ENCODE measurements around the gene SEMA3C. TPM values are rescaled to one million over a fixed set of nuclear protein-coding genes. Genes with fewer than 3 reads are reported as not detected.

The SEMA3C gene
- total RNA-seq, 4 donors from 2014 or later, result 2.6 to 30.9 (median 14.2) TPM

GRCh38 chr7:80910228-80910627 lies 8.6 kb downstream of the SEMA3C start:
- H3K9me3 ChIP-seq, result no peaks in the 10 kb centered on the region
- no peaks in the 10 kb centered on the region for H3K4me1 ChIP-seq
- TF ChIP-seq POLR2A (IDR thresholded peaks at IDR 0.05) (no peak), CTCF (IDR thresholded peaks at IDR 0.05) (no peak)
- no peak for DNase-seq
- H3K27ac ChIP-seq, result no peak overlapping the region
- intact Hi-C loops (cut with DNase I), result no loop called here
- WGBS, 2 donors, result 26 to 60% methylated on average over 1 of the region's 1 CpG
- no peak overlapping the region for H3K4me3 ChIP-seq
- H3K27me3 ChIP-seq, result peaks cover 0 to 3% (median 0%) of the 10 kb centered on the region in 4 donors
- no peaks in the 10 kb centered on the region for H3K36me3 ChIP-seq

- no peaks in the 10 kb centered on the region for H3K9me3 ChIP-seq
- 77 to 80% methylated on average over 6 of the region's 6 CpGs for WGBS, 2 donors
- no peaks in the 10 kb centered on the region for H3K27me3 ChIP-seq
- H3K4me3 ChIP-seq, result no peak overlapping the region
- DNase-seq, result no peak
- intact Hi-C loops (cut with DNase I), result no loop called here
- peaks cover 0 to under 1% (median 0%) of the 10 kb centered on the region in 3 donors for H3K4me1 ChIP-seq
- no peak overlapping the region for H3K27ac ChIP-seq
- TF ChIP-seq POLR2A (IDR thresholded peaks at IDR 0.05) (no peak), CTCF (IDR thresholded peaks at IDR 0.05) (no peak)
- no peaks in the 10 kb centered on the region for H3K36me3 ChIP-seq
These were observed 10.5 kb downstream of the SEMA3C start for GRCh38 chr7:80908360-80908797.

- H3K4me1 ChIP-seq, result peaks cover 0 to 8% (median 0%) of the 10 kb centered on the region in 3 donors
These were observed 11.2 kb downstream of the SEMA3C start for GRCh38 chr7:80907612-80908011.

GRCh38 chr7:80907141-80907601 lies 11.7 kb downstream of the SEMA3C start:
- WGBS, 2 donors, result 75 to 79% methylated on average over 4 of the region's 4 CpGs
- intact Hi-C loops (cut with DNase I), result no loop called here
- H3K4me3 ChIP-seq, result no peak overlapping the region
- no peak overlapping the region for H3K27ac ChIP-seq
- no peak for DNase-seq
- H3K36me3 ChIP-seq, result no peaks in the 10 kb centered on the region
- no peaks in the 10 kb centered on the region for H3K27me3 ChIP-seq
- H3K9me3 ChIP-seq, result no peaks in the 10 kb centered on the region
- TF ChIP-seq CTCF (IDR thresholded peaks at IDR 0.05) (no peak), POLR2A (IDR thresholded peaks at IDR 0.05) (no peak)
- peaks cover 0 to 10% (median 0%) of the 10 kb centered on the region in 3 donors for H3K4me1 ChIP-seq

More at GRCh38 chr7:80907612-80908011, 11.2 kb downstream of the SEMA3C start:
- H3K27ac ChIP-seq, result no peak overlapping the region
- 69 to 75% methylated on average over 4 of the region's 4 CpGs for WGBS, 2 donors
- H3K27me3 ChIP-seq, result no peaks in the 10 kb centered on the region
- H3K4me3 ChIP-seq, result no peak overlapping the region
- DNase-seq, result no peak
- intact Hi-C loops (cut with DNase I), result no loop called here
- H3K36me3 ChIP-seq, result no peaks in the 10 kb centered on the region
- TF ChIP-seq POLR2A (IDR thresholded peaks at IDR 0.05), result no peak
- no peaks in the 10 kb centered on the region for H3K9me3 ChIP-seq

GRCh38 chr7:80905334-80905733 lies 13.5 kb downstream of the SEMA3C start:
- Histone ChIP-seq H3K4me3 (no peak overlapping the region), H3K36me3 (no peaks in the 10 kb centered on the region), H3K4me1 (peaks cover 0 to 18% (median 0%) of the 10 kb centered on the region in 3 donors), H3K27me3 (no peaks in the 10 kb centered on the region), H3K27ac (no peak overlapping the region), H3K9me3 (no peaks in the 10 kb centered on the region)
- 42 to 57% methylated on average over 3 of the region's 3 CpGs for WGBS, 2 donors
- intact Hi-C loops (cut with DNase I), result no loop called here
- no peak for DNase-seq
- no peak for TF ChIP-seq CTCF (IDR thresholded peaks at IDR 0.05)
- TF ChIP-seq POLR2A (IDR thresholded peaks at IDR 0.05), result no peak
